HG03442 (cell line): ENCODE measurements around the gene CHL1.

Experiments used
- ATAC-seq: cut with Tn5 transposase; IDR thresholded peaks from one replicate; pipeline ENCODE4 v1.9.1; 2021; ENCODE audit warnings: mild to moderate bottlenecking, moderate library complexity; ENCODE audit not compliant: unreplicated experiment

Gene CHL1

GRCh38 chr3:217948-218347 is 21.4 kb downstream of the CHL1 start:
- ATAC-seq, result no peak

- ATAC-seq, result no peak
Observed at GRCh38 chr3:228442-229182, 32.0 kb downstream of the CHL1 start.

GRCh38 chr3:229183-229661 is 32.7 kb downstream of the CHL1 start:
- ATAC-seq, result no peak

- no peak for ATAC-seq
Observed at GRCh38 chr3:236881-237280, 40.3 kb downstream of the CHL1 start.

GRCh38 chr3:242602-243355 is 46.2 kb downstream of the CHL1 start:
- no peak for ATAC-seq

- ATAC-seq, result no peak
Observed at GRCh38 chr3:243356-243725, 46.8 kb downstream of the CHL1 start.

- no peak for ATAC-seq
Observed at GRCh38 chr3:244041-244440, 47.5 kb downstream of the CHL1 start.

GRCh38 chr3:247916-248315 is 51.4 kb downstream of the CHL1 start:
- ATAC-seq, result no peak

GRCh38 chr3:248864-249520 is 52.4 kb downstream of the CHL1 start:
- ATAC-seq, result no peak

GRCh38 chr3:249587-250262 is 53.2 kb downstream of the CHL1 start:
- ATAC-seq, result no peak

- ATAC-seq, result no peak
Observed at GRCh38 chr3:256501-256900, 59.9 kb downstream of the CHL1 start.

GRCh38 chr3:257826-258225 is 61.3 kb downstream of the CHL1 start:
- no peak for ATAC-seq

GRCh38 chr3:260898-261297 is 64.3 kb downstream of the CHL1 start:
- ATAC-seq, result no peak

GRCh38 chr3:263393-263792 is 66.8 kb downstream of the CHL1 start:
- no peak for ATAC-seq

GRCh38 chr3:264394-265156 is 68.0 kb downstream of the CHL1 start:
- ATAC-seq, result no peak

GRCh38 chr3:267101-267500 is 70.5 kb downstream of the CHL1 start:
- ATAC-seq, result no peak

GRCh38 chr3:270688-271087 is 74.1 kb downstream of the CHL1 start:
- ATAC-seq, result no peak

GRCh38 chr3:274927-275326 is 78.4 kb downstream of the CHL1 start:
- no peak for ATAC-seq

- peak; percentile 19 for ATAC-seq
Observed at GRCh38 chr3:277873-278272, 81.3 kb downstream of the CHL1 start.

- ATAC-seq, result peak; percentile 77
Observed at GRCh38 chr3:278300-279064, 81.9 kb downstream of the CHL1 start.
